Endometrium (tissue), 2 donors: ENCODE results near the gene CCER1.
A peak's percentile ranks its signal among the peaks of the same experiment; 100 is the strongest.

Experiments used
- FAIRE-seq: peaks from 2 replicates; lab custom pipeline; 2012; peaks lifted over from hg19 to GRCh38; lab: Jason Lieb, UNC
- donor health status: control.
- donor health status: control.

CCER1 gene

GRCh38 chr12:90965204-90965603, 10.2 kb upstream of the CCER1 start:
- FAIRE-seq, result peak; percentile 29

- no peak for FAIRE-seq
These were observed 9.6 kb upstream of the CCER1 start for GRCh38 chr12:90964616-90965015.

DNA sequence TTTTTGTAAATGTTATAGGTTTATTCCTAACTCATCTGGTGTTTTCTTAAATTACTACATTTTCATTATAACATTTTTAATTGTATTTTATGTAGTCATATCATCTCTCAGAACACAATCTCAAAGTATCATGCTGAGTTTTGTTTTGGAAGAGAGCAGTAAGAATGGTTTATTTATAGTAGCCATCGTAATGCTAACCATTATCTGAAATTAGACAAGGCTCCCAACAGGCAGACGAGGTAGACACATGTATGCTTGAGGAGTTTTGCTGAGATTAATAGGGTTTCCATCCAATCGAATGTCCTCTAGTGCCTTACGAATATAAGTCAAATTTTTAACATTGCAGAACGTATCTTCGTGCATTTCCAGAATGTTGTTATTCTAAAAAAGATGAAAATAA, 9.0 kb upstream of the CCER1 start:
- no peak for FAIRE-seq

DNA sequence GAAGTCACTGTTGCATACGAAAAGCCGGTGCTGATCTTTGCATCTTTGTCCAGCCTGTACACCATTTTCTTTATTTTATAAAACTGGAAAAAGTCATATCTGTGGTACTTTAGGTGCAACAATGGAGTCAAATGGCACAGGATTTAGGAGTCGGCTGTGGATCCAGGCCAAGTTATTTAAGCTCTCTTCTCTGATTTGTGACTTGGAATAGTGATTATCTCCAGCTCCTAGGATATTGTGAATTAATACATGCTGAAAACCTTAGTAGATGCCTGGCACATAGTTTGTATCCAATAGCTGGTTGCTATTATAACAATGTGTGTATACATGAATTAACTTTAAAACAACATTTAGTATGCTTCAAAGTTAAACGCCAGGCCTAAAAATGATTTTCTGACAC, 6.2 kb upstream of the CCER1 start:
- FAIRE-seq, result no peak

DNA sequence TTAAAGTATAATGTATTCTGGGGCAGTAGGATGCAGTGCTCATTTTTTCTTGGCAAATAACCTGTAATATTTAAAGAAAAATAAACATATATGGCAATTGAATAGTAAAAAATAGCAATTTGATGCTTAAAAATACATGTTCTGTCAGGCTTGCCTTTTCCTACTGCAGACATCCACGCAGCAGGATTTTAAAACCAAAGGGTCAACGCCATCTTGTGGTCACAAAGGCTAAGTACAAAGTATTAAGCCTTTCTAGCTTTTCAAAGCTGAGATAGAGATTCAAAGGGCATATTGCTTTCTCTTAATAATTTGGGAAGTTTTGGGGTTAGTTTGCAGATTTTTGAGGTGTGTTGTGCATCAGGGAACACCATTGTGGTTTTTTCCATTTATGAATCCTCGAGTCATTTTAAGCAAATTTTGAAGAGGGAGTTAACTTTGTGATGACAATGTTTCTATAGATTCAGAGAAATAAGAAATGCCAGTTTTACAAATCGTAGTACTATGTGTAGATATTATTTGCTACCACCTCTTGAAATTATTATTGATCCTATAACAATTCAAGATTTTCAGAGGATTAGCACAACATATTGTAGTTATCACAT, 4.7 kb upstream of the CCER1 start:
- peak; percentile 91 for FAIRE-seq

GRCh38 chr12:90959032-90959431, 4.1 kb upstream of the CCER1 start:
- FAIRE-seq, result no peak

DNA sequence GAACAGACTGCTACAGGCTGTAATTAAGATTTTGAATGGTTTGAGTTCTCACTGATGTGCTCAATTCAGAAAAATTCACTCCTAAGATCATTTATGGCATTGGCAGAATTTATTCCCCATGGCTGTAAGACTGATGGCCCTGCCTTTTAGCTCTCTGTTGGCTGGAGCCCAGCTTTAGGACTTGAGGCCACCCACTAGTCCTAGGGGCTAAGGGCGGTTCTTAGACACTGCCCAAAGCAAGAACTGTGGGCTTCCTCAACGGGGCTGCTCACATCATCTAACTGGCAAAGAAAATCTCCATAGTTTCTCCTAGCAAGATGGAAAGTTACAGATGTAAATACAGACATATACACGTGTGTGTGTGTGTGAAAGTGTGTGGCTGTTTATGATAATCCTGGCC, 3.4 kb upstream of the CCER1 start:
- FAIRE-seq, result no peak

DNA sequence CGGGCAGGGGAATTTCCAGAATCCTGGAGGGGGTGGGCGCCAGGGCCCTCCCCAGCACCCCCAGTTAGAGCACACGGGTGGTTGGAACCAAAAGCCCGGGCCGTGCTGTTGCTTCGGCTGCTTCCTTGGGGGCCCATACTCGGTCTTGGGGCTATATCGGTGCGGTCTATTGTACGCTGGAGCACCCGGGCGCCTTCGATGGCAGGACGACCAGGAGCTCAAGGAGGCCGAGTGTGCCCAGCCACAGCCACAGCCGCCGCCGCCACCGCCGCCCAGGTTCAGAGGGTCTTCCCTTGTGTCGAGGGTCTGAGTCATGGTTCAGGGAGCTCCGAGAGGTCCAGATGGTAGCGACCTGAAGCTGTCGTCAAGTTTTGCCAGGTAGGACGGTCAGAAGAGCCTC, 548 bp downstream of the CCER1 start:
- FAIRE-seq, result no peak

GRCh38 chr12:90953956-90954421, 987 bp downstream of the CCER1 start:
- no peak for FAIRE-seq

DNA sequence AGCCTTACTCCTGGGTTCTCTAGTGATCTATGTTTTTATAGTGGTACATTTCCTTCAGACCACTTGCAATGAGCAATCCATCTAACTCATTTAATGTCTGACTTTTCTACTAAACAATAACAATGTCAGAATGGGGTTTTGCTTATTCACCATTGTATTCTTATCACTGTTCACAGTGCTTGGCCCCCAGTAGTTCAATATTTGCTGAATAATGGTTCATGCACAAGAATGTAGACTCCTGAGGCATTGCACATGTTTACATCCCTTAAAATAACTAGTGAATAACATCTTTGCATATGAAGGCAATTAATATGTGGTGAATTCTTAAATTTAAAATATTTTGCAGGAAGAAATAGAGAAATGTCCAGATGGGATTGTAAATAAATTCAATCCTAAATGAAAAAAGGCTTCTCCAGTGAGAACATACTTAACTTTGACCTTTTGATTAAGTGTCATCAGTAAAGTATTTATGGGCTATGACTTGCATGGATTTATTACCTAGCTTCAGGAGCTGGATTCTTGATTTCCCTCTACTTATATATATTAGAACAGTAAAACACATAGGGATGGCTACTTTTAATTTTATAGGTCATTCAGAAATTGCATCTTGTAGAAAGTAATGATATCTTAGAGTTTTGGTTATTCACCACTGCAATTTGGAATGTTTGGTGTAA, 3.4 kb downstream of the CCER1 start:
- no peak for FAIRE-seq

- FAIRE-seq, result no peak
These were observed 7.1 kb downstream of the CCER1 start for GRCh38 chr12:90947869-90948268.

- peak; percentile 94 for FAIRE-seq
These were observed 9.8 kb downstream of the CCER1 start for GRCh38 chr12:90945070-90945649.

GRCh38 chr12:90943255-90943654, 11.7 kb downstream of the CCER1 start:
- FAIRE-seq, result no peak

DNA sequence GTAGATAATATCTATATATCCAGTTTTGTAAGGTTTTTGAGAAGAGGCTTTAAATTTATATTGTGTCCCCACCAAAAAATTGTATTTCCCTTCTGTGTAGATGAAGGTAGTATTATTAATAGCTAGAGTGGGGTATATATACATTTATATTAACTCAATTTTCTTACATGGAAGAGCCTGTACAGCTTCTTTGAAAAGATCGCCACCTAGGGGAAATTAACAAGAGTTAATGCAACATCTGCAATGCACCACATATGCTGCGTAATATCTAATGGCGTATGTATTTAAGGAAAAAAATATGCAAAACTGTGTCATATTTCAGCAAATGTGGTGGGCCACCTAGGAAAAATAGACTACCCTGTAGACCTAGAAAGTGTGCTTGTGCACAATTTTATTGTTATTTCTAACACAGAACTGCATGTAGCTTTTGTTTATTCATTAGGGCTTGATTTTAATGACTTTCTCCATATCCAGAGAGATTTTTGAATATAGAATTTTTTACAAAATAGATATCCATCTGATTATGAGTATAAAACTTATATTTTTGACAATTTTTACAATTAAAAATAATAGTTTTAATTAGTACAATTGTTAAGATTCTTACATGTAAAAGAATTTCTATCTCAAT, 14.0 kb downstream of the CCER1 start:
- FAIRE-seq, result peak; percentile 54

DNA sequence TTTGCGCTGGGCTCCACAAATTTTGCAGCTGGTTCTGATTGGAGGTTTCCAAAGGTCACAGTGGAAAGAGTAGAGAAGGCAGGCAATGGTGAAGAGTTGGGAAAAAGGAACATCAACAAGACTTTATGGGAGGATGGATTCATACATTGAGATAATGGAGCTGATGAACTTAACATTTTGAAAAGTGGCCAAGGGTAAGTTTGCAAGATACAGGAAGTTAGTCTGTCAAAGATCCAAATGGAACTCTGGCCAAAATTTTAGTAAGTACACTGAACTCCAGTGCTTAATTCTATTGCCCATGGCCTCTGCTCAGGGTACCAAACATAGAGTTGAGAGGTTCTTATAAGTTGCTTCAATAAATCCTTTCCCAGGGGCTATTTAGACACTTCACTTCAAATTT, 15.6 kb downstream of the CCER1 start:
- FAIRE-seq, result no peak

- FAIRE-seq, result no peak
These were observed 16.5 kb downstream of the CCER1 start for GRCh38 chr12:90938451-90938850.

GRCh38 chr12:90937651-90938050, 17.3 kb downstream of the CCER1 start:
- no peak for FAIRE-seq

GRCh38 chr12:90936230-90937005, 18.6 kb downstream of the CCER1 start:
- no peak for FAIRE-seq

GRCh38 chr12:90925562-90925961, 29.4 kb downstream of the CCER1 start:
- no peak for FAIRE-seq

DNA sequence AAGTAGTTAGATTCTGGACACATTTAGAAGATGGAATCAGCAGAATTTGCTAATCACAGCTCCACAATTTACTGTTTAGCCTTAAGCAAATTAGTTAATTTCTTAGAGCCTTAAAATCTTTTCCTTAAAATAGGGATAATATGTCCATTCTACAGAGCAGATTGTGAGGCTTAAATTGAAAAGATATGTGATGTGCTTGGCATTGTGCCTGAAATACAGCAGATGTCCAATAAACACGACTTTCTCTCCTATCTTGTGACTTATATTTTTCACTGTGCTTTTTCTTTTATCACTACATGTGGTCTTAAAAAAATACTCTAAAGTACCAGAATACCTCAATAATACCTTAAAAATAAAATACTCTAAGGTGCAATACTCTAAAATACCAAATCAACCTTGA, 30.6 kb downstream of the CCER1 start:
- no peak for FAIRE-seq

DNA sequence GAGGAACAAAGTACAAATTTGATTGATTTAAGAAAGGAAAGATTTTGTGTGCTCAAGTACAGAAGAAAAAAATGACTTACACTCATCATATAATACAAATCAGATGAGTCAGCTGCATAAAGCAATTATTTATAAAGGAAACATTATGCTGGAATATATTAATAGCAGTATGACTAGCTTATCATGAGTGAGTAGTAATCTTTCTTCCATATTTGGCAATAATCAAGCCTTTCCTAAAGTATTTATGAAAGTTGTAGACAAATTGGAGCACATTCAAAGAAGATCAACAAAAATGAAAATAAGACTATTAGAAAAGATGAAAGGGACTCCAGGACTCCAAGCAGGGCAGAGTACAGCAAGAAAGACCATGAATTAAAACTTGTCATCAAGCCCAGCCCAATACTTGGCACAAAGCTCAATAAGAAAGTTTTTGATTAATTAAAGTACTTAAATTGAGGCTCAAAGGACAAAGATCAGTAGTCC, 32.8 kb downstream of the CCER1 start:
- FAIRE-seq, result peak; percentile 88

- FAIRE-seq, result no peak
These were observed 33.4 kb downstream of the CCER1 start for GRCh38 chr12:90921536-90921935.
